Uterus (tissue), 2 donors: ENCODE results near the gene SPRN.

Experiments used
- CTCF ChIP-seq, 4 experiments: fragments of 200-600 bp in 2 of 4; fragments of 450-650 bp in 2 of 4; sonication (generic) in 2 of 4; IDR thresholded peaks; one replicate each; pipeline ENCODE4 v1.5.1; 2016 to 2019; ENCODE audit warnings: antibody characterized with exemption in 4 of 4, mild to moderate bottlenecking in 2 of 4, moderate library complexity in 1 of 4
- POLR2A ChIP-seq, 2 donors: fragments of 450-650 bp; IDR thresholded peaks; one replicate each; pipeline ENCODE4 v1.6.1; 2016; ENCODE audit warnings: antibody characterized with exemption in 2 of 2, mild to moderate bottlenecking in 1 of 2, moderate library complexity in 1 of 2

GRCh38 chr10:133444342-133445267 lies 20.2 kb upstream of the SPRN start:
- TF ChIP-seq POLR2A (IDR thresholded peaks at IDR 0.05) (no peak), CTCF (IDR thresholded peaks at IDR 0.05) (no peak)
